Activated CD8-positive, alpha-beta memory T cell treated with anti-CD3 and anti-CD28 coated beads, Interleukin-2, amount 10 ng/mL, durations not matched to agents 7 days and 5 days (primary cell): ENCODE measurements around the gene SEL1L. TPM values are rescaled to one million over a fixed set of nuclear protein-coding genes. Genes with fewer than 3 reads are reported as not detected.

Experiments
- ATAC-seq: fragments of 150-1000 bp; cut with Tn5 transposase; one replicate; pipeline ENCODE4 v1.10.0; 2021; ENCODE audit warnings: moderate library complexity
- CTCF ChIA-PET: fragments of 350-600 bp; sonication (Branson Sonifier 250); formaldehyde crosslinking; loops from one replicate; lab custom pipeline; 2021; ENCODE audit warnings: antibody characterized with exemption; lab: Charles Lee
- DNase-seq: peaks from one replicate; pipeline ENCODE4 v3.0.0-alpha.2; 2020
- H3K27ac Mint-ChIP-seq: one replicate; pipeline ENCODE4 v1.8.0; 2021; ENCODE audit warnings: mild to moderate bottlenecking, mixed read lengths
- H3K27me3 Mint-ChIP-seq: one replicate; pipeline ENCODE4 v1.8.0; 2021; ENCODE audit warnings: mixed read lengths
- H3K36me3 Mint-ChIP-seq: one replicate; pipeline ENCODE4 v1.8.0; 2021; ENCODE audit warnings: mild to moderate bottlenecking, mixed read lengths
- H3K4me1 Mint-ChIP-seq: one replicate; pipeline ENCODE4 v1.8.0; 2021; ENCODE audit warnings: mixed read lengths
- H3K4me3 Mint-ChIP-seq: one replicate; pipeline ENCODE4 v1.8.0; 2021; ENCODE audit warnings: mild to moderate bottlenecking, moderate library complexity, mixed read lengths
- H3K9me3 Mint-ChIP-seq: one replicate; pipeline ENCODE4 v1.8.0; 2022; ENCODE audit warnings: low read depth, mixed read lengths
- total RNA-seq, 2 experiments: library from RNA; stranded (reverse); gene quantifications; one replicate each; pipeline ENCODE4 v1.2.3, GENCODE V29; 2021

The SEL1L gene
- 10 to 100 TPM; 59.0 to 65.3 TPM for total RNA-seq

DNA sequence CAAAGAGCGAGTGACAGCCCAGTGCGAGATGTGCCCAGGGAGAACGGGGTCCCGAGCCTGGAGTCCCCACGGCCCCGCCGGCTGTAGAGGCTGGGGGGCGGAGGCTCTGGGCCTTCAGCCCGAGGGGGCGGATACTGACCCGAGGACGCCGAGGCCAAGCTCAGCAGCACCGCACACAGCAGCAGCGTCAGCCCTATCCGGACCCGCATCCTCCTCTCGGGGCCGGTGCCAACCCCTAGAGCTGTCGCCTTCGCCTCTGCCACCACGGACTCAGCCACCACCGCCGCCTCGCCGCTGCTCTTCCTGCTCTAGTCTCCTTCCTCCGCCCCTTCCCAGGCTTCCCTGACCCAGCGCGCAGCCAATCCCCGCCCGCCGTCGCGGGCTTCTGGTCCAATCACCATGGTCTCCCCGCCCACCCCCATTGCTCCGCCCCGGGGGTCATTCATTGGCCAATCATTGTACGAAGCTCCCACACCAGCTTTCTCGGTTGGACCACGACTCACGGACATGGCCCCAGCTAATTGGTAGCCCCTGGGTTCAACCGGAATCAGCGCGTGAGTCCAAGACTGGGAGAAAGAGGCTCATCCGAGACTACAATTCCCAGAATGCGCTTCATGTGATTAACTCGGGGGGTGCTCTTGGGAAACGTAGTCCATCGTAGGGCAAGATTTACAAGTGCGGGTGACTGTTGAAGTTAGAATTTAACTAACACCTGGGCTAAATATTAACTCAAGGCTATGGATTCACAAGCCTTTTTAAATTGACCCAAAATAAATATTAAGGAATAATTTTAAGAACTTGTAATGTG is at the start of gene SEL1L:
SEL1L (minus strand) TSS at position 318 of the 808 bp plus-strand sequence; CDS start at position 209, 109 bp downstream.
- peak; percentile 96 for ATAC-seq
- peak; percentile 99 for DNase-seq
- Mint-ChIP-seq H3K4me1 (peaks cover 42% of the 10 kb centered on the region), H3K27ac (peak within 1 kb of the TSS; percentile 85), H3K36me3 (peaks cover 5% of the 10 kb centered on the region), H3K27me3 (peaks cover under 1% of the 10 kb centered on the region), H3K4me3 (peak within 1 kb of the TSS; percentile 92), H3K9me3 (peaks cover 3% of the 10 kb centered on the region)
- CTCF ChIA-PET = interaction anchor here (1.8 to 2.8 kb wide), 2 partner anchors 11 to 69 kb away, joined by 9 to 13 read pairs; no protein-coding TSS in a partner anchor

DNA sequence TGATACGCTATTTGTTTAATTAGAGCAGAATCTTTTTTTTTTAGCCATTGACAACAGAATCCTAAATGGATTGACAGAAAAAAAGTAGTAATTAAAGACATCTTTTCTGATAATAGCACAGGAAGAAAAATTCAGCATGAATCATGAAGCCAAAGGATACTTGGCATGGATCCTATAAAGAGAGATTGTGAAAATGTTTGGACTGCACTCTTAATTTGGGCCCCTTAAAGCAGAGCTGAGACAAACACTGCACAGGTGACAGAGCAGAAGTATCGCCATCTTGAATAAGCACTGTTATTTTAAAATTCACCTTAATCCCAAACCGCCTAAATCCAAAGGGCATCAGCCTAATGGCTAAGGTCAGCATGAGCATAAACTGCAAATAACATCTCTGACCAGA is 48.8 kb upstream of the SEL1L start:
- no peaks in the 10 kb centered on the region for H3K4me1 Mint-ChIP-seq
- no peaks in the 10 kb centered on the region for H3K36me3 Mint-ChIP-seq
- no peak overlapping the region for H3K27ac Mint-ChIP-seq
- CTCF ChIA-PET = no interaction called here
- peaks cover 14% of the 10 kb centered on the region for H3K27me3 Mint-ChIP-seq
- no peak for ATAC-seq
- no peak overlapping the region for H3K4me3 Mint-ChIP-seq
- peaks cover 3% of the 10 kb centered on the region for H3K9me3 Mint-ChIP-seq
- DNase-seq = no peak

DNA sequence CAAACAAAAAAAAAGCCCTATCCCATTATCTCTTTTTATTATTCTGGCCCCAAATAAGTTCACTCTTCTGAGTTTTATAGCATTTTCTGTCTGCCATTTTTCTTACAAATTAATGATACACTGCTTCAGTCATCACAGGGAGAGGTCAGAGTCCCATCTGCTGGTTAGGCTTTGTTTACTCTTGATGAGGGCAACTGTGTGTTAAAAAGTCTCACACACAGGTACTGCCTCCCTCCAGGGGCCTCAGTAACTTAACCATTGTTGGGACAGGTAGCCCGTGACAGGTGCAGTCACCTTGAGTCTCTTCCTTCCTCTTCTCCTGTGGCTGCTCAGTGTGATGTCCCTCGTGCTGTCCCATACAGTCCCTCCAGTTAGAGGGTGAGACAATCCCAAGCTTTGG is 45.5 kb upstream of the SEL1L start:
- H3K36me3 Mint-ChIP-seq = no peaks in the 10 kb centered on the region
- DNase-seq (no peak), ATAC-seq (no peak)
- peaks cover 3% of the 10 kb centered on the region for H3K9me3 Mint-ChIP-seq
- no peaks in the 10 kb centered on the region for H3K4me1 Mint-ChIP-seq
- CTCF ChIA-PET = no interaction called here
- peaks cover 16% of the 10 kb centered on the region for H3K27me3 Mint-ChIP-seq
- no peak overlapping the region for H3K4me3 Mint-ChIP-seq
- H3K27ac Mint-ChIP-seq = no peak overlapping the region

DNA sequence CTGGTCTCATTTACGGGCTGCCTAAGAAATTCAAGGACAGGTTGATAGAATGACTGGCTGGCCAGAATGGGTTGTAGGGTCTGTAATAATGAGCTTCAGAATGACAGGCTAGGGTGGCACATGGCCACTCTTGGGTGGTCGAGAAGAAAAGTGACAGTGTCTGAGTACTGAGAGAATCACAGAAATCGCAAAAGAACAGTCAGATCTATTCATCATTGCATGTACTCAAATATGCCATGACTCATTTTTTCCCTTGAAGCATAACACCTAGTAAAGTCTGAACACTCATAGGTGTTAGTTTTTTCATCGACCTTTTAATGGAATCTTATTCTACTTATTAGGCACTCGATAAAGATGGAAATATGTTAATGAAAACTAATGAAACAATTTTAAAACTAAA is 37.8 kb upstream of the SEL1L start:
- Mint-ChIP-seq H3K4me3 (no peak overlapping the region), H3K36me3 (no peaks in the 10 kb centered on the region), H3K27ac (no peak overlapping the region), H3K27me3 (peaks cover 34% of the 10 kb centered on the region), H3K4me1 (no peaks in the 10 kb centered on the region), H3K9me3 (no peaks in the 10 kb centered on the region)
- DNase-seq = no peak
- no peak for ATAC-seq
- CTCF ChIA-PET = no interaction called here

DNA sequence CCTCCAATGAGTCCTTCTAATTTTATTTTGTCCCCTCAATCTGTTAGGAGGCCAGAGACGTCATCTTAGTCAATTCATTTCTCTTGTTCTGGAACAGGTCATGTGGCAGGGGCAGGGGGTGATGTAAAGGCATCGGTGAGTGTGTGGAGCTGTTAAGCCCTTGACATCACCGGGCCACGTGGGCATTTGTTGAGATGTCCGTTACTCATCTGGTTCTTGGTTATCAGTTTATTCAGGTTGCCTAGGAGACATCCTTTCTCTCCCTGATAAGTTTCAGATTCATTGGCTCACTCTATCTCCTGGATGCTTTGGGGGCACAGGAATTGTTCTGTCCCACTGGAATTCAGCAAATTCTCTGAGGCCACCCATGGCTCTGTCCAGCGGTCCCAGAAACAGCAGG is 33.6 kb upstream of the SEL1L start:
- no peak overlapping the region for H3K4me3 Mint-ChIP-seq
- DNase-seq (no peak), ATAC-seq (no peak)
- no peaks in the 10 kb centered on the region for H3K4me1 Mint-ChIP-seq
- H3K27me3 Mint-ChIP-seq = peaks cover 26% of the 10 kb centered on the region
- CTCF ChIA-PET = no interaction called here
- no peak overlapping the region for H3K27ac Mint-ChIP-seq
- no peaks in the 10 kb centered on the region for H3K9me3 Mint-ChIP-seq
- H3K36me3 Mint-ChIP-seq = no peaks in the 10 kb centered on the region

DNA sequence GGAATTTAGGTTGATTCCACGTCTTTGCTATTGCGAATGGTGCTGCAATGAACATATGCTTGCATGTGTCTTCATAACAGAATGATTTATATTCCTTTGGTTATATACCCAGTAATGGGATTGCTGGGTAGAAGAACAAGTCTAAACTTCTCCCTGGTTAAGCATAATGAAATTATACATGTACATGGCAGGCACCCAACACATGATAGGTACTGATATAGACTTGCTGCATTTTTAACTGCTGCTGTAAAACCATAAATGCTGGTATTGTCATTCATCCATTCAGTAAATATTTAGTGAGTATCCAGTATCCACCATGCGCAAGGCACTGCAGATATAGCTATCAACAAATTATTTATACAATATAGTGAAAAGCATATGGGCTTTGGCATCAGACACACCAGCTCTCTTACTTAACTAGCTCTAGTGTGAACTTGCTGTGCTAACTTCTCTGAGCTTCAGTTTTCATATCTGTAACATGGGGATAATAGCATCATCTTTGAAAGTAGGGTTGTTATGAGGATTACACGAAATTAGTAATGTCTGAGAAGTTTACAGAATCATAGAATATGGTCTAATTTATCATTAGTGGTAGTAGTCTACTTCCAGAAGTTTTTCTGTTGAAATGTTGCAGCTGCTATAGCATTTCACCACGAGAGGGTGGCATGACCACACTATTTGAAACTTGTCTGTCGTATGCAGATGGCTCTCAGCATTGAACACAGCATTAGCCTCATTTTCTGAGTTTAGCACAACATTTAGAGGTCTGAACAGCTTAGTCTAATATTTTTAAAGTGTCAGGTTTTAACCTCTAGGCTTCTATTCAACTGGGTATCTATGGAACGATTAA is 32.0 kb upstream of the SEL1L start:
- Mint-ChIP-seq H3K4me3 (no peak overlapping the region), H3K27me3 (peaks cover 26% of the 10 kb centered on the region), H3K9me3 (no peaks in the 10 kb centered on the region), H3K36me3 (no peaks in the 10 kb centered on the region), H3K27ac (no peak overlapping the region), H3K4me1 (no peaks in the 10 kb centered on the region)
- CTCF ChIA-PET = interaction anchor here (0.6 to 1.3 kb wide), 2 partner anchors 41 to 183 kb away, joined by 3 read pairs; no protein-coding TSS in a partner anchor
- ATAC-seq (no peak), DNase-seq (peak; percentile 43)

DNA sequence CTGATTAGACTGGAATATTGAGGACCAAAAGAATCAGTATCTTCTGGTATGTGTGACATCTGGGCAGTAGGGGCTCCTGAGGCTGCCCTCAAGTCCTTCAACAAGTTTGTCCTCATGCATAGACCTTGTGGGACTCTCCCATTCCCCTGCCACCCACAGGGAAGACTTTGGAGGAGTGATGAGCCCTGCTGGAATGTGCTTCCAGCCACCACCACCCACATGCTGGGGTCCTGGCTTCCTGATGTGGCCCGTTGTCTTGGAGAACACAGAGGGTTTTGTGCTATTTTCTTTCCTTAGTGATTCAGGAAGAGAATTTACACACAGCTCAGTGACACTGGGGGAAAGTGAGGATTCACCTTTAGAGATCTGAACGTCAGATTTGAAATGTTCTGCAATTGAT is 29.2 kb upstream of the SEL1L start:
- ATAC-seq (no peak), DNase-seq (no peak)
- Mint-ChIP-seq H3K4me3 (no peak overlapping the region), H3K9me3 (no peaks in the 10 kb centered on the region), H3K4me1 (no peaks in the 10 kb centered on the region), H3K36me3 (peaks cover 1% of the 10 kb centered on the region), H3K27me3 (peaks cover 20% of the 10 kb centered on the region), H3K27ac (no peak overlapping the region)
- CTCF ChIA-PET = no interaction called here

DNA sequence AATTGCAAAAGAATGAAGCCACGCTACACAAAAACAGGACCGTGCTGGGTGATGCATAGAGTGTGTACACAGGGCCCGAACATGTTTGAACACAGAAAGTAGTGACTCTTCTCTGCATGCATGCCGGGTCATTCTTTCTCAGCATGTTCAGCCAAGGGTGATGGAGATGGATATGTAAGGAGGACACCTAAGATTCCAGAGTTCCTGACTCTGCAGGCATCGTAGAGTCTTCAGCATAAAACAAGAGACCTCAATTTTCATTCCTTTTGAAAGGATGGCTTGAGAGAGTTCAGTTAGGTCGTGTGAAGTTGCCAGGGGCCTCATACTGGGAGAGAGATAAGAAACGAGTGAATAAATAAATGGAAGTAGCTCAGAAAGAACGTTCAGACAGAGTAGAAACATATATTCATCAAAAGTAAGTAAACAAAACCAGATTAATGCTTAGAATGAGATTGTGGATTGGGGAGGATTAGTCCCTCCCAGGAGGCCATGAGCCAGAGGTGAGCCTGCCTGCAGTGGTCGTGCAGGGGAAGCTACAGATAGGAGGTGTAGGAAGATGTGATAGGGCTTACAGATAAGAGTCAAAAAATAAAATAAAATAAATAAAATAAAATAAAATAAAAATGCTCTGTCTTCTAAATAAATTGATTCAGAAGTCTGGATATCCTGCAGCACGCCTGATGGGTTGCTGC is 27.6 kb upstream of the SEL1L start:
- CTCF ChIA-PET = interaction anchor here (0.6 to 1.1 kb wide), 2 partner anchors 10 to 14 kb away, joined by 4 read pairs; no protein-coding TSS in a partner anchor
- no peak for ATAC-seq
- Mint-ChIP-seq H3K4me1 (no peaks in the 10 kb centered on the region), H3K36me3 (peaks cover 1% of the 10 kb centered on the region), H3K9me3 (no peaks in the 10 kb centered on the region), H3K27ac (no peak overlapping the region), H3K4me3 (no peak overlapping the region), H3K27me3 (peaks cover 16% of the 10 kb centered on the region)
- DNase-seq = no peak

DNA sequence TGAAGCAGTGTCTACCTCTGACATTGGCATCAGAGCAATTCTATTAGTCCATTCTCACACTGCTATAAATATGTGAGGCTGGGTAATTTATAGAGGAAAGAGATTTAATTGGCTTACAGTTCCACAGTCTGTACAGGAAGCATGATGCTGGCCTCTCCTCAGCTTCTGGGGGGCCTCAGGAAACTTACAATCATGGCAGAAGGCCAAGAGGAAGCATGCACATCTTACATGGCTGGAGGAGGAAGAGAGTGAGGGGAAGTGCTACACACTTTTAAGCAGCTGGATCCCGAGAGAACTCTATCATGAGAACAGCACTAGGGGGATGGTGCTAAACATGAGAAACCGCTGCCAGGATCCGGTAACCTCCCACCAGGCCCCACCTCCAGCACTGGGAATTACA is 25.7 kb upstream of the SEL1L start:
- H3K36me3 Mint-ChIP-seq = peaks cover 1% of the 10 kb centered on the region
- CTCF ChIA-PET = no interaction called here
- H3K27ac Mint-ChIP-seq = no peak overlapping the region
- H3K4me3 Mint-ChIP-seq = no peak overlapping the region
- H3K9me3 Mint-ChIP-seq = no peaks in the 10 kb centered on the region
- H3K4me1 Mint-ChIP-seq = no peaks in the 10 kb centered on the region
- H3K27me3 Mint-ChIP-seq = peaks cover 12% of the 10 kb centered on the region
- ATAC-seq (no peak), DNase-seq (no peak)

DNA sequence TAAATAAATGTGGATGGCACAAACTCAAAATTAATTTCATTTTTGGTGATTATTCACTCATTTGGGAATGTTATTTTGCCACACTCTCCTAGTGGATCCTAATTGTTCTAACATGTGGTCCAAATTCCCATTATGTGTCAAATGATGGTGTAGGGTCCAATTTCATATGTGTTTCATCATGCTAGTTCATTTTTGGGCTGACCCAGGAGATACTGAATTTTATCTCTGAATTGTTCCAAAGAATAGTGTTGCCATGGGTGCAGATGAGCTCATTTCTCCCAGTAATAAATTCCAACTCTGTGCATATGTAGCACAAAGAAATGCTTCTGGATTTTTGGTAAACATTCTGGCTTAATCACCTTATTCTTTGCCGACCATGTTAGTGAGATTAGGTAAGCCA is 23.5 kb upstream of the SEL1L start:
- Mint-ChIP-seq H3K27me3 (peaks cover 12% of the 10 kb centered on the region), H3K36me3 (peaks cover 1% of the 10 kb centered on the region), H3K4me3 (no peak overlapping the region), H3K4me1 (no peaks in the 10 kb centered on the region), H3K27ac (no peak overlapping the region), H3K9me3 (no peaks in the 10 kb centered on the region)
- ATAC-seq (no peak), DNase-seq (no peak)
- CTCF ChIA-PET = no interaction called here

DNA sequence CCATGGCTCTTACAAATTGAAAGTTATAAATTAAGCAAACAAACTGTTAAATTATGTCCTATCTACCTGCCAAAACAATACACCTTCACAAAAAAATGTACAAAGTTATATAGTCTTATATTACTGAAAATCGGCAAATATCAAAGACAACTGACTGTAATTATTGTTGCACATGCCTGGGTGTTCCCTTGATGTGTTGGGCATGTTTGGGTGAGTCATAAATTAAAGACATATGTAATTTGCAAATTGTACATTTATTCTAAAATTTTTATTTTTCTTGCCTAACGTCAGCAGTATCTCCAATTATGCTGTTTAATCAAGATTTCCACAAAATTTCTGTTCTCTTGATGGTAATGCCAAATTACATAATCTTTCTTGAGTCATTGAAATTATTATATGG is 22.0 kb upstream of the SEL1L start:
- ATAC-seq (no peak), DNase-seq (no peak)
- no peak overlapping the region for H3K27ac Mint-ChIP-seq
- peaks cover 4% of the 10 kb centered on the region for H3K4me1 Mint-ChIP-seq
- no peak overlapping the region for H3K4me3 Mint-ChIP-seq
- H3K9me3 Mint-ChIP-seq = peaks cover 3% of the 10 kb centered on the region
- H3K36me3 Mint-ChIP-seq = peaks cover 4% of the 10 kb centered on the region
- CTCF ChIA-PET = no interaction called here
- peaks cover 7% of the 10 kb centered on the region for H3K27me3 Mint-ChIP-seq

DNA sequence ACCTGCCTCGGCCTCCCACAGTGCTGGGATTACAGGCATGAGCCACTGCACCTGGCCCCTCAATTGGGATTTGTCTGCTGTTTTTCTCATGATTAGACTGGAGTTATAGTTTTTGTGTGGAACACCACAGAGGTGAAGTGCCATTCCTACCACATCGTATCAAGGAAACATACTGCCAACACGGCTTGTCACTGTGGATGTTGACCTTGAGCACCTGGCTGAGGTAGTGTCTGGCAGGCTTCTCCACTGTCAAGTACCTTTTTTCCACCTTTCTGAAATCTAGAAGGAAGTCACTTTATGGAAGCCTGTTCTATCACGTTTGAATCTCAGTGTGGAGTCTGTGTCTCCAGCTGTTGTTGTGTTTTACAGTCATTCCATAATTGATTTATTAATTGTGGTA is 21.4 kb upstream of the SEL1L start:
- Mint-ChIP-seq H3K27ac (no peak overlapping the region), H3K36me3 (peaks cover 4% of the 10 kb centered on the region), H3K9me3 (peaks cover 3% of the 10 kb centered on the region), H3K4me1 (peaks cover 10% of the 10 kb centered on the region), H3K27me3 (peaks cover 7% of the 10 kb centered on the region), H3K4me3 (no peak overlapping the region)
- no peak for ATAC-seq
- CTCF ChIA-PET = no interaction called here
- DNase-seq = no peak

DNA sequence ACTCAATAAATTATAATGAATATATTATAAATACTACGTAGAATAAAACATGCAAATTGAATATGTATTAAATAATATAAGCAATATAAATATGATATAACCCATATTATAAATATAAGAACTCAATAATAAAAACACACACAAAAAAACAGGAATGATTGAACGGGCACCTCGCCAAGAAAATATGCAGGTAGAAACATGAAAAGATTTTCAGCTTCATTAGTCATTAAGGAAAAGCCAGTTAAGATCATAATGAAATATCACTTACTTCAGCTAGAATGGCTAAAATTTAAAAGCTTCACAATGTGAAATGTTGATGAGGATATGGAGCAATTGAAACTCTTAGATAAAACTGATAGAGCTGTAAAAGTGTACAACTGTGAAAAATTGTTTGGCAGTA is 17.8 kb upstream of the SEL1L start:
- no peak for DNase-seq
- Mint-ChIP-seq H3K4me1 (peaks cover 30% of the 10 kb centered on the region), H3K27me3 (no peaks in the 10 kb centered on the region), H3K9me3 (peaks cover 5% of the 10 kb centered on the region), H3K4me3 (no peak overlapping the region), H3K36me3 (peaks cover 13% of the 10 kb centered on the region), H3K27ac (no peak overlapping the region)
- CTCF ChIA-PET = interaction anchor here (1.8 kb wide), 1 partner anchor 10 kb away, joined by 4 read pairs; no protein-coding TSS in a partner anchor
- ATAC-seq = no peak
